ENCODE results near the gene ZNF891. TPM values are rescaled to one million over a fixed set of nuclear protein-coding genes. Genes with fewer than 3 reads are reported as not detected.

Gene ZNF891
- total and polyA plus RNA-seq, 2 of the 8 experiments (the other 6 are each of a cell fraction or from before 2014, with no cell fraction given): 1.3 to 3.1 TPM

DNA sequence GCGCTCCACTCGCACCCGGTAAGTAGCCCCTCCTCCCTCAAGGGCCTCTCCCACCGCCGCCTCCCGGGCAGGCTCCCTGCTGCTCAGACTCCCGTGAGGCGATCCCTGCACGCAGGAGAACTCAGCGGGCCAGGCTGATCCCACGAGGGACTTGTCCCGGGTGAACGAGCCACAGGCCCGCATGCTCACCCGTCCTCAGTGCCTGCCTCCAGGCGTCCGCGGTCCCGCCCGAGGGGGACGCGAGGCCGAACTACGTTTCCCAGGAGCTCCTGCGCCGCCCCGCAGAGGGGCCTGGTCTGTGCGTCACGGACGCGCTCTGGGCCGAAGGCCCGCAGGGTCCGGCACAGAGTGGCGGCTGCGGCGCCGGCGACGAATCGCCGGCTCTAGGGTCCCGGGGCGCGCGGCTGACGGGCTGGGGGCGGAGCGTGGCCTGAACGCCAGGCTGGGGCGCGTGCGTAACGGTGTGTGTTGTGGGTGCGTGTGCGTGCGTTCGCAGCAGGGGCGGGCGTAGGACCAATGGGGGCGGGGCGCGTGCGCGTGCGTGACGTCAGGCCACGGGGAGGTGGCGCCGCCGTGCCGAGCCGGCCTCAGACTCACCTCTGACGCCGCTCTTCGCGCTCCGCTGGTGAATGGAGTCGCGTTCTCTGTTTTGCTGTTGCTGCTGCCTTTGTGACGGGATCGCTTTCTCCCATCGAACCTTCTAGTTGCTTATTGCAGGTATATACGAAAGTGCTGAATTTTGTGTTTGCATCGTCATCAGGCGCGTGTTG lies at the start of gene ZNF891, which contains the start of gene ZNF10 (continued):
- TF ChIP-seq POU5F1 (IDR thresholded peaks at IDR 0.05; ENCODE audit: low read depth, low read length): no peak
- TF ChIP-seq RXRA (IDR thresholded peaks at IDR 0.05; ENCODE audit: insufficient read depth, low read depth, low read length): no peak
- TF ChIP-seq FOSL1 (IDR thresholded peaks at IDR 0.05; ENCODE audit: insufficient read depth, low read depth, low read length): no peak
- TF ChIP-seq CHD1 (IDR thresholded peaks at IDR 0.05; ENCODE audit: low read depth, low read length): no peak
- peak; percentile 93 for TF ChIP-seq TBP (IDR thresholded peaks at IDR 0.05; ENCODE audit: low read depth, low read length)
- TF ChIP-seq, protein P1, sequence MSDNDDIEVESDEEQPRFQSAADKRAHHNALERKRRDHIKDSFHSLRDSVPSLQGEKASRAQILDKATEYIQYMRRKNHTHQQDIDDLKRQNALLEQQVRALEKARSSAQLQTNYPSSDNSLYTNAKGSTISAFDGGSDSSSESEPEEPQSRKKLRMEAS (IDR thresholded peaks at IDR 0.05): peak; percentile 96
- no peak for TF ChIP-seq RAD21 (IDR thresholded peaks at IDR 0.05 in 1 of 2, conservative IDR thresholded peaks at IDR 0.05 in 1 of 2; ENCODE audit: low read depth in 2 of 2, low read length in 2 of 2)
- TF ChIP-seq CHD2 (IDR thresholded peaks at IDR 0.05; ENCODE audit: low read length): peak; percentile 38; the same call in 1 of the 2 replicates
- TF ChIP-seq KDM4A (IDR thresholded peaks at IDR 0.05; ENCODE audit: low read depth, low read length, severe bottlenecking): peak; percentile 93
- TF ChIP-seq RFX5 (IDR thresholded peaks at IDR 0.05; ENCODE audit: borderline replicate concordance, low read depth, low read length): no peak
- TF ChIP-seq SIRT6 (IDR thresholded peaks at IDR 0.05; ENCODE audit: low read length): no peak
- no peak for TF ChIP-seq CTBP2 (IDR thresholded peaks at IDR 0.05; ENCODE audit: borderline replicate concordance, insufficient read depth, insufficient read length, low read length)
- TF ChIP-seq BRCA1 (IDR thresholded peaks at IDR 0.05; ENCODE audit: low read depth, low read length): no peak
- no peak for TF ChIP-seq SAP30 (IDR thresholded peaks at IDR 0.05; ENCODE audit: insufficient read depth, insufficient replicate concordance, low read length)
- peak; percentile 70 for TF ChIP-seq EGR1 (IDR thresholded peaks at IDR 0.05; ENCODE audit: borderline replicate concordance, low read depth, low read length)
- TF ChIP-seq, protein P2, sequence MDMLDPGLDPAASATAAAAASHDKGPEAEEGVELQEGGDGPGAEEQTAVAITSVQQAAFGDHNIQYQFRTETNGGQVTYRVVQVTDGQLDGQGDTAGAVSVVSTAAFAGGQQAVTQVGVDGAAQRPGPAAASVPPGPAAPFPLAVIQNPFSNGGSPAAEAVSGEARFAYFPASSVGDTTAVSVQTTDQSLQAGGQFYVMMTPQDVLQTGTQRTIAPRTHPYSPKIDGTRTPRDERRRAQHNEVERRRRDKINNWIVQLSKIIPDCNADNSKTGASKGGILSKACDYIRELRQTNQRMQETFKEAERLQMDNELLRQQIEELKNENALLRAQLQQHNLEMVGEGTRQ (IDR thresholded peaks at IDR 0.05; ENCODE audit: low read length): no peak
- TF ChIP-seq, protein P3, sequence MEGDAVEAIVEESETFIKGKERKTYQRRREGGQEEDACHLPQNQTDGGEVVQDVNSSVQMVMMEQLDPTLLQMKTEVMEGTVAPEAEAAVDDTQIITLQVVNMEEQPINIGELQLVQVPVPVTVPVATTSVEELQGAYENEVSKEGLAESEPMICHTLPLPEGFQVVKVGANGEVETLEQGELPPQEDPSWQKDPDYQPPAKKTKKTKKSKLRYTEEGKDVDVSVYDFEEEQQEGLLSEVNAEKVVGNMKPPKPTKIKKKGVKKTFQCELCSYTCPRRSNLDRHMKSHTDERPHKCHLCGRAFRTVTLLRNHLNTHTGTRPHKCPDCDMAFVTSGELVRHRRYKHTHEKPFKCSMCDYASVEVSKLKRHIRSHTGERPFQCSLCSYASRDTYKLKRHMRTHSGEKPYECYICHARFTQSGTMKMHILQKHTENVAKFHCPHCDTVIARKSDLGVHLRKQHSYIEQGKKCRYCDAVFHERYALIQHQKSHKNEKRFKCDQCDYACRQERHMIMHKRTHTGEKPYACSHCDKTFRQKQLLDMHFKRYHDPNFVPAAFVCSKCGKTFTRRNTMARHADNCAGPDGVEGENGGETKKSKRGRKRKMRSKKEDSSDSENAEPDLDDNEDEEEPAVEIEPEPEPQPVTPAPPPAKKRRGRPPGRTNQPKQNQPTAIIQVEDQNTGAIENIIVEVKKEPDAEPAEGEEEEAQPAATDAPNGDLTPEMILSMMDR (IDR thresholded peaks at IDR 0.05; ENCODE audit: control extremely low read depth in 1 of 3, insufficient read depth in 1 of 3, low read depth in 1 of 3, low read length in 3 of 3): no peak
- no peak for TF ChIP-seq CBX8 (IDR thresholded peaks at IDR 0.05; ENCODE audit: borderline replicate concordance, low read depth, low read length)
- peak; percentile 96 for TF ChIP-seq CREB1 (IDR thresholded peaks at IDR 0.05)
- TF ChIP-seq TAF7 (optimal IDR thresholded peaks at IDR 0.05; ENCODE audit: borderline replicate concordance, low read depth, low read length): peak; percentile 41
